ENCODE results near the gene ATP8A2. TPM values are rescaled to one million over a fixed set of nuclear protein-coding genes. Genes with fewer than 3 reads are reported as not detected.

The ATP8A2 gene
- total and polyA plus RNA-seq, 9 of the 15 experiments (the other 6 are each of a cell fraction or from before 2014, with no cell fraction given), result under 0.01 to 0.33 (median 0.06) TPM; not detected in 4

- no peak for TF ChIP-seq RBM14 (IDR thresholded peaks at IDR 0.05; ENCODE audit: borderline replicate concordance, insufficient read depth, low read depth, low read length)
- TF ChIP-seq ZNF197 (CRISPR knock-in tag; IDR thresholded peaks at IDR 0.05; ENCODE audit: low read depth), result peak; percentile 74; the same call in 1 of the 2 replicates
- peak in 1 of 2 experiments; percentile 94; a peak in 2 of 4 replicates for TF ChIP-seq ZMIZ1 (IDR thresholded peaks at IDR 0.05; ENCODE audit: low read depth in 2 of 2, low read length in 2 of 2)
- TF ChIP-seq ZNF12 (CRISPR knock-in tag; IDR thresholded peaks at IDR 0.05), result peak; percentile 25; the same call in 1 of the 2 replicates
- peak; percentile 82 for TF ChIP-seq ATF7 (IDR thresholded peaks at IDR 0.05)
- TF ChIP-seq, protein P1, sequence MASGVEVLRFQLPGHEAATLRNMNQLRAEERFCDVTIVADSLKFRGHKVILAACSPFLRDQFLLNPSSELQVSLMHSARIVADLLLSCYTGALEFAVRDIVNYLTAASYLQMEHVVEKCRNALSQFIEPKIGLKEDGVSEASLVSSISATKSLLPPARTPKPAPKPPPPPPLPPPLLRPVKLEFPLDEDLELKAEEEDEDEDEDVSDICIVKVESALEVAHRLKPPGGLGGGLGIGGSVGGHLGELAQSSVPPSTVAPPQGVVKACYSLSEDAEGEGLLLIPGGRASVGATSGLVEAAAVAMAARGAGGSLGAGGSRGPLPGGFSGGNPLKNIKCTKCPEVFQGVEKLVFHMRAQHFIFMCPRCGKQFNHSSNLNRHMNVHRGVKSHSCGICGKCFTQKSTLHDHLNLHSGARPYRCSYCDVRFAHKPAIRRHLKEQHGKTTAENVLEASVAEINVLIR (CRISPR knock-in tag; IDR thresholded peaks at IDR 0.05), result 0 out of 2 replicates have a peak, but pooled peaks have one; percentile 25
- no peak for TF ChIP-seq ZNF77 (CRISPR knock-in tag; IDR thresholded peaks at IDR 0.05)
- TF ChIP-seq, protein P2, sequence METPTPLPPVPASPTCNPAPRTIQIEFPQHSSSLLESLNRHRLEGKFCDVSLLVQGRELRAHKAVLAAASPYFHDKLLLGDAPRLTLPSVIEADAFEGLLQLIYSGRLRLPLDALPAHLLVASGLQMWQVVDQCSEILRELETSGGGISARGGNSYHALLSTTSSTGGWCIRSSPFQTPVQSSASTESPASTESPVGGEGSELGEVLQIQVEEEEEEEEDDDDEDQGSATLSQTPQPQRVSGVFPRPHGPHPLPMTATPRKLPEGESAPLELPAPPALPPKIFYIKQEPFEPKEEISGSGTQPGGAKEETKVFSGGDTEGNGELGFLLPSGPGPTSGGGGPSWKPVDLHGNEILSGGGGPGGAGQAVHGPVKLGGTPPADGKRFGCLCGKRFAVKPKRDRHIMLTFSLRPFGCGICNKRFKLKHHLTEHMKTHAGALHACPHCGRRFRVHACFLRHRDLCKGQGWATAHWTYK (CRISPR knock-in tag; IDR thresholded peaks at IDR 0.05), result 0 out of 2 replicates have a peak, but pooled peaks have one; percentile 42
- no peak for TF ChIP-seq NR4A1 (CRISPR knock-in tag; IDR thresholded peaks at IDR 0.05)
- TF ChIP-seq NR4A1 (tag; IDR thresholded peaks at IDR 0.05), result 0 out of 2 replicates have a peak, but pooled peaks have one; percentile 67
- TF ChIP-seq NFE2L1 (tag; IDR thresholded peaks at IDR 0.05; ENCODE audit: borderline replicate concordance, low read depth), result no peak
- peak; percentile 97 for TF ChIP-seq SMARCC2 (IDR thresholded peaks at IDR 0.05; ENCODE audit: low read depth)
- TF ChIP-seq, protein P3, sequence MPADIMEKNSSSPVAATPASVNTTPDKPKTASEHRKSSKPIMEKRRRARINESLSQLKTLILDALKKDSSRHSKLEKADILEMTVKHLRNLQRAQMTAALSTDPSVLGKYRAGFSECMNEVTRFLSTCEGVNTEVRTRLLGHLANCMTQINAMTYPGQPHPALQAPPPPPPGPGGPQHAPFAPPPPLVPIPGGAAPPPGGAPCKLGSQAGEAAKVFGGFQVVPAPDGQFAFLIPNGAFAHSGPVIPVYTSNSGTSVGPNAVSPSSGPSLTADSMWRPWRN (IDR thresholded peaks at IDR 0.05; ENCODE audit: low read depth), result peak; percentile 94
- TF ChIP-seq RAD51 (IDR thresholded peaks at IDR 0.05; ENCODE audit: borderline replicate concordance, low read depth), result peak; percentile 36; the same call in 1 of the 2 replicates
- no peak for TF ChIP-seq NR0B1 (IDR thresholded peaks at IDR 0.05; ENCODE audit: partially characterized antibody)
- peak; percentile 91; the same call in 1 of the 2 replicates for TF ChIP-seq HDAC2 (IDR thresholded peaks at IDR 0.05)
These were observed 22.8 kb downstream of the ATP8A2 start (continued) for GRCh38 chr13:25394402-25395060.

Measured in K562 (cell line).